Calu3 (cell line): ENCODE data around the gene CLNK. TPM values are rescaled to one million over a fixed set of nuclear protein-coding genes. Genes with fewer than 3 reads are reported as not detected.

Experiments
- BruUV-seq: library from RNA; stranded (reverse); fragments of 400-500 nt; replicated peaks from 2 replicates; lab custom pipeline; 2021; lab: Mats Ljungman, UMichigan
- CTCF ChIA-PET: fragments of 300-600 bp; sonication (Branson Sonifier 250); formaldehyde crosslinking; loops from one replicate; lab custom pipeline; 2022; ENCODE audit warnings: antibody characterized with exemption; lab: Charles Lee
- DNase-seq: peaks from one replicate; pipeline ENCODE4 v3.0.0; 2022
- H3K27ac Mint-ChIP-seq: one replicate; pipeline ENCODE4 v1.8.0; 2022; ENCODE audit warnings: mixed read lengths; ENCODE audit not compliant: unreplicated experiment
- H3K27me3 Mint-ChIP-seq: one replicate; pipeline ENCODE4 v1.8.0; 2022; ENCODE audit warnings: mixed read lengths; ENCODE audit not compliant: unreplicated experiment
- H3K36me3 Mint-ChIP-seq: one replicate; pipeline ENCODE4 v1.8.0; 2022; ENCODE audit warnings: mild to moderate bottlenecking, moderate library complexity, mixed read lengths; ENCODE audit not compliant: insufficient read depth, unreplicated experiment
- H3K4me1 Mint-ChIP-seq: one replicate; pipeline ENCODE4 v1.8.0; 2022; ENCODE audit warnings: mild to moderate bottlenecking, low read depth, mixed read lengths; ENCODE audit not compliant: unreplicated experiment
- H3K4me3 Mint-ChIP-seq: one replicate; pipeline ENCODE4 v1.8.0; 2022; ENCODE audit warnings: mild to moderate bottlenecking, low read depth, moderate library complexity, mixed read lengths; ENCODE audit not compliant: unreplicated experiment
- H3K9me3 Mint-ChIP-seq: one replicate; pipeline ENCODE4 v1.8.0; 2022; ENCODE audit warnings: low read depth, mixed read lengths; ENCODE audit not compliant: unreplicated experiment
- intact Hi-C: fragments of 100-400 bp; cut with micrococcal nuclease; formaldehyde crosslinking; loops from one replicate; pipeline ENCODE4 v1.10.0; 2022; ENCODE audit not compliant: unreplicated experiment
- total RNA-seq: library from RNA; stranded (reverse); gene quantifications from 2 replicates; pipeline ENCODE4 v1.2.3, GENCODE V29; 2022
- TF ChIP-seq, protein P1 (sequence below): fragments of 200-600 bp; IDR thresholded peaks from one replicate; pipeline ENCODE4 v1.8.0; 2022; ENCODE audit warnings: antibody characterized with exemption; ENCODE audit not compliant: unreplicated experiment

CLNK gene
- total RNA-seq, 1 experiment from 2014 or later = not detected

DNA sequence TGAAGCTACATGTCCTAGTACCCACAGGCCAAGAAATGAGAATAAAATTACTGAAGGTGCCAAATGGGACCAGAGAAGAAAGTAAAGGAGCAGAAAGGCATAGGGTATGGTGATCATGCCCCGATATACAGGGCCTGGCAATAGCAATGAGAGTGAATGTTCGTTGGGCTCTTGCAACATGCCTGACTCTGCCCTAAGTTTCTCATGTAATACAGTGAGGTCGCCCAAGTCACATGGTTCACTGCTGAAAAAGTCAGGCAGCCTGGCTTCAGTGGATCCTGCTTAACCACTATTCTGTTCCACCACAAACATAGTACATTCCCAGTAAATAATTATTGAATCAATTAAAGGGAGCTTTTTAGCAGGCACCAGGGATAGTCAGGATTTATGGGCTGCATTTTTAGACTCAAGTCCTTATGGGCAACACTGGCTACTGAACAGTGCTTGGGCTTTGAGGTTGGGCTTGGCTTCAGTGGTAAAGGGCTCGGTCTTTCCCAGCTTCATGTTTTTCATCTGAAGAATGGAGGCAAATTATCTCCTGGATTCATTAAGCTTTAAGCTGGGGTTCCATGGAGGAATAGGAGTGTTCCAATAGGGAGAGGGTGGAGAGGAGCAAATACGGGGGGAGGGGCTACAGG lies 160.3 kb downstream of the CLNK start:
- TF ChIP-seq, protein P1, sequence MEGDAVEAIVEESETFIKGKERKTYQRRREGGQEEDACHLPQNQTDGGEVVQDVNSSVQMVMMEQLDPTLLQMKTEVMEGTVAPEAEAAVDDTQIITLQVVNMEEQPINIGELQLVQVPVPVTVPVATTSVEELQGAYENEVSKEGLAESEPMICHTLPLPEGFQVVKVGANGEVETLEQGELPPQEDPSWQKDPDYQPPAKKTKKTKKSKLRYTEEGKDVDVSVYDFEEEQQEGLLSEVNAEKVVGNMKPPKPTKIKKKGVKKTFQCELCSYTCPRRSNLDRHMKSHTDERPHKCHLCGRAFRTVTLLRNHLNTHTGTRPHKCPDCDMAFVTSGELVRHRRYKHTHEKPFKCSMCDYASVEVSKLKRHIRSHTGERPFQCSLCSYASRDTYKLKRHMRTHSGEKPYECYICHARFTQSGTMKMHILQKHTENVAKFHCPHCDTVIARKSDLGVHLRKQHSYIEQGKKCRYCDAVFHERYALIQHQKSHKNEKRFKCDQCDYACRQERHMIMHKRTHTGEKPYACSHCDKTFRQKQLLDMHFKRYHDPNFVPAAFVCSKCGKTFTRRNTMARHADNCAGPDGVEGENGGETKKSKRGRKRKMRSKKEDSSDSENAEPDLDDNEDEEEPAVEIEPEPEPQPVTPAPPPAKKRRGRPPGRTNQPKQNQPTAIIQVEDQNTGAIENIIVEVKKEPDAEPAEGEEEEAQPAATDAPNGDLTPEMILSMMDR = no peak
- CTCF ChIA-PET = no interaction called here
- peaks cover 7% of the 10 kb centered on the region for H3K27me3 Mint-ChIP-seq
- no peaks in the 10 kb centered on the region for H3K36me3 Mint-ChIP-seq
- H3K4me3 Mint-ChIP-seq = no peak overlapping the region
- BruUV-seq = no TSS peak
- H3K9me3 Mint-ChIP-seq = no peaks in the 10 kb centered on the region
- H3K4me1 Mint-ChIP-seq = no peaks in the 10 kb centered on the region
- intact Hi-C loops = no loop called here
- no peak overlapping the region for H3K27ac Mint-ChIP-seq
- DNase-seq = no peak

DNA sequence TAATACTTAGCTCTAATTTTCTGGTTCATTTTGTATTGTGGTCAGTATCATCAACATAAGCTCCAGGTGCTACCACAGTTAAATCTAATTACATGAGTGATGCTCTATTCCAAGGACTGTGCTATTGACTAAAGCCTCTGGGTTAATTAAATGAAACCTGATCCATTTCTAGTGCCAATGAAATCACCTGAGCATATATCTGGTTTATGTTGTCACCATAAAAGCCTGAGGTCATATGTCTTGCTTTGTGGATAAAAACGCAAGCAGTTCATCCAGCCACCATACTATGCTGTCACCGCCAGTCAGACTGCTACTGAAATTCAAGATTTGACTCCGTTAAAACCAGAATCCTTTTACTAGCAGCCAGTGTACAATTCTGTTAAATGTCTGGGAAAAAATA lies 163.1 kb downstream of the CLNK start:
- no peaks in the 10 kb centered on the region for H3K4me1 Mint-ChIP-seq
- H3K36me3 Mint-ChIP-seq = no peaks in the 10 kb centered on the region
- peaks cover 12% of the 10 kb centered on the region for H3K27me3 Mint-ChIP-seq
- no TSS peak for BruUV-seq
- no peaks in the 10 kb centered on the region for H3K9me3 Mint-ChIP-seq
- intact Hi-C loops = no loop called here
- no peak for DNase-seq
- H3K4me3 Mint-ChIP-seq = no peak overlapping the region
- CTCF ChIA-PET = no interaction called here
- TF ChIP-seq, protein P1 = no peak
- no peak overlapping the region for H3K27ac Mint-ChIP-seq

DNA sequence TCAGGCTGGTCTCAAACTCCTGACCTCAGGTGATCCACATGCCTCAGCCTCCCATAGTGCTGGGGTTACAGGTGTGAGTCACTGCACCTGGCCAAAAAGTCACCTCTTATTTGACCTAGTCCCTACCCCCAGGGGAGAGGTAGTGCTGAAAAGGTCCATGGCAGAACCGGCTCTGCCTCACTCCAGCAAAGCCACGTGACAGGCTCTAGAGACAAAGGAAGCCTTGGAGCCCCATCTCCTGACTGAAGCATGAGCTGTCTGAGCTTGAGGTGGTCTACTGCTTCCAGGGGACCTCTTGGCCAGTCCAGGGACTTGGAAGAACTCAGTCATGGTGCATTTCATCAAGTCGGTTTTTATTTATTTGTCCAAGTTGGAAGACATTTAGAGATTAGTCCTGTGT lies 174.8 kb downstream of the CLNK start:
- no peaks in the 10 kb centered on the region for H3K9me3 Mint-ChIP-seq
- intact Hi-C loops = no loop called here
- BruUV-seq = no TSS peak
- no peak overlapping the region for H3K27ac Mint-ChIP-seq
- TF ChIP-seq, protein P1 = no peak
- CTCF ChIA-PET = no interaction called here
- no peaks in the 10 kb centered on the region for H3K4me1 Mint-ChIP-seq
- H3K36me3 Mint-ChIP-seq = no peaks in the 10 kb centered on the region
- no peak overlapping the region for H3K4me3 Mint-ChIP-seq
- DNase-seq = no peak
- no peaks in the 10 kb centered on the region for H3K27me3 Mint-ChIP-seq

DNA sequence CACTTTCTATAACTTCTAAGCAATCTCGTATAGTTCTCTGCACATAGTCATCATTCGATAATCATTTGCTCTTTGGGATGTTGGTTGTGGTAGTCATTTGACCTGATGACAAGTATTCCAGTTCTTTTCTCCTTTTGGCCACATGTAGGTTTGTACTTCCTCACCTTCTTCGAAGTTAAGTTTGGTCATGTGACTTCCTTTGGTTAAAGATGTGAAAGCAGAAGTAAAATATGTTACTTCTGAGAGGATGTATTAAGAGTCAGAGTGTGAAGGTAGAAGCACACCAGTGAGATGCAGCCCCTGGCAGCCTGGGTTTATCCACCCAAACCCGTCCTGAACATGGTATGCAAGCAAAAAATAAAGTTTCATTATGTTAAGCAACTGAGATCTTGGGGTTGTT lies 178.5 kb downstream of the CLNK start:
- no TSS peak for BruUV-seq
- TF ChIP-seq, protein P1 = no peak
- no peaks in the 10 kb centered on the region for H3K4me1 Mint-ChIP-seq

More for the DNA sequence above, 178.5 kb downstream of the CLNK start:
- H3K4me3 Mint-ChIP-seq = no peak overlapping the region
- CTCF ChIA-PET = no interaction called here
- no peak for DNase-seq
- H3K27ac Mint-ChIP-seq = no peak overlapping the region
- H3K27me3 Mint-ChIP-seq = peaks cover 15% of the 10 kb centered on the region
- intact Hi-C loops = no loop called here
- no peaks in the 10 kb centered on the region for H3K36me3 Mint-ChIP-seq
- H3K9me3 Mint-ChIP-seq = no peaks in the 10 kb centered on the region
